MM.1S (cell line): ENCODE data around the gene SH2D4B.
"Not testable (repeated sequence)": the region's sequence is repeated elsewhere in the genome, so short reads cannot be mapped to it uniquely, and the experiment has no call there.

Experiments used
- DNase-seq: peaks from one replicate; pipeline ENCODE4 v3.0.0-alpha.2; 2015
- H2AFZ ChIP-seq: fragments of 300-600 bp; sonication (generic); 2 replicates; pipeline ENCODE4 v1.6.0; 2016; ENCODE audit warnings: antibody characterized with exemption, low read length
- H3F3A ChIP-seq: fragments of 300-600 bp; sonication (generic); 2 replicates; pipeline ENCODE4 v1.6.1; 2016; ENCODE audit warnings: mild to moderate bottlenecking, antibody characterized with exemption, low read length, moderate library complexity, mixed read lengths; ENCODE audit not compliant: insufficient read depth
- H3K27ac ChIP-seq: fragments of 300-600 bp; sonication (generic); 2 replicates; pipeline ENCODE4 v1.5.1; 2016; ENCODE audit warnings: mild to moderate bottlenecking, low read length
- H3K27me3 ChIP-seq: fragments of 300-600 bp; sonication (generic); replicated peaks from 2 replicates; pipeline ENCODE4 v1.6.0; 2016; ENCODE audit warnings: low read length; ENCODE audit not compliant: insufficient read depth
- H3K36me3 ChIP-seq: fragments of 300-600 bp; sonication (generic); replicated peaks from 2 replicates; pipeline ENCODE4 v1.6.1; 2016; ENCODE audit warnings: mild to moderate bottlenecking, low read length, mixed read lengths; ENCODE audit not compliant: insufficient read depth
- H3K4me1 ChIP-seq: fragments of 300-600 bp; sonication (generic); 2 replicates; pipeline ENCODE4 v1.6.1; 2016; ENCODE audit warnings: low read length, mixed read lengths
- H3K4me2 ChIP-seq: fragments of 300-600 bp; sonication (generic); 2 replicates; pipeline ENCODE4 v1.6.0; 2016; ENCODE audit warnings: low read depth, low read length
- H3K4me3 ChIP-seq: fragments of 300-600 bp; sonication (generic); 2 replicates; pipeline ENCODE4 v1.5.1; 2016; ENCODE audit warnings: low read length, mixed read lengths
- H3K79me2 ChIP-seq: fragments of 300-600 bp; sonication (generic); 2 replicates; pipeline ENCODE4 v1.6.1; 2016; ENCODE audit warnings: mixed run types, low read length, mixed read lengths
- H3K9ac ChIP-seq: fragments of 300-600 bp; sonication (generic); 2 replicates; pipeline ENCODE4 v1.6.1; 2016; ENCODE audit warnings: low read length, mixed read lengths
- H3K9me2 ChIP-seq: fragments of 300-600 bp; sonication (generic); replicated peaks from 2 replicates; pipeline ENCODE4 v1.6.1; 2016; ENCODE audit warnings: mild to moderate bottlenecking, low read length, mixed read lengths; ENCODE audit not compliant: insufficient read depth
- H3K9me3 ChIP-seq: fragments of 300-600 bp; sonication (generic); replicated peaks from 2 replicates; pipeline ENCODE4 v1.6.1; 2016; ENCODE audit warnings: mild to moderate bottlenecking, low read length, mixed read lengths; ENCODE audit not compliant: insufficient read depth
- H4K20me1 ChIP-seq: fragments of 300-600 bp; sonication (generic); 2 replicates; pipeline ENCODE4 v1.6.1; 2016; ENCODE audit warnings: mild to moderate bottlenecking, low read length, moderate library complexity, mixed read lengths; ENCODE audit not compliant: insufficient read depth
- CTCF ChIP-seq: fragments of 300-600 bp; sonication (generic); IDR thresholded peaks from 2 replicates; pipeline ENCODE4 v1.5.1; 2016; ENCODE audit warnings: antibody characterized with exemption, low read length, mixed read lengths
- EZH2 ChIP-seq: fragments of 300-600 bp; sonication (generic); optimal IDR thresholded peaks from 2 replicates; pipeline ENCODE3; 2017; ENCODE audit warnings: low read depth, mild to moderate bottlenecking, antibody characterized with exemption, low read length, mixed read lengths
- EZH2phosphoT487 ChIP-seq: fragments of 300-600 bp; sonication (generic); IDR thresholded peaks from 2 replicates; pipeline ENCODE4 v1.6.1; 2018; ENCODE audit warnings: antibody characterized with exemption, low read length

The SH2D4B gene

GRCh38 chr10:80542652-80543318 lies 5.1 kb downstream of the SH2D4B start:
- Histone ChIP-seq H3K27ac (no peak overlapping the region), H3K4me2 (no peak overlapping the region)

DNA sequence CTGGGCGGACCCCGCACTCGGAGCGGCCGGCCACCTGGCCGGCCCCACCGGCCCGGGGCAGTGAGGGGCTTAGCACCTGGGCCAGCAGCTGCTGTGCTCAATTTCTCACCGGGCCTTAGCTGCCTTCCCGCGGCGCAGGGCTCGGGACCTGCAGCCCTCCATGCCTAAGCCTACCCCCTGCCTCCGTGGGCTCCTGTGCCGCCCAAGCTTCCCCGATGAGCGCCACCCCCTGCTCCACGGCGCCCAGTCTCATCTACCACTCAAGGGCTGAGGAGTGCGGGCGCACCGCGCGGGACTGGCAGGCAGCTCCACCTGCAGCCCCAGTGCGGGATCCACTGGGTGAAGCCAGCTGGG lies 5.6 kb downstream of the SH2D4B start:
- H2AFZ ChIP-seq, H3K4me2 ChIP-seq, H3K79me2 ChIP-seq, H3K27ac ChIP-seq, H3K4me3 ChIP-seq, H3K9me2 ChIP-seq, H3K27me3 ChIP-seq, H3K9me3 ChIP-seq, H4K20me1 ChIP-seq, DNase-seq, H3F3A ChIP-seq, H3K36me3 ChIP-seq, H3K4me1 ChIP-seq, H3K9ac ChIP-seq: not testable (repeated sequence)

More at GRCh38 chr10:80542652-80543318, 5.1 kb downstream of the SH2D4B start:
- TF ChIP-seq EZH2phosphoT487 (no peak), CTCF (no peak), EZH2 (no peak)
- Histone ChIP-seq H2AFZ (no peak overlapping the region), H3K9me2 (no peaks in the 10 kb centered on the region), H3K4me1 (no peaks in the 10 kb centered on the region), H4K20me1 (no peaks in the 10 kb centered on the region), H3K9ac (no peak overlapping the region), H3K36me3 (no peaks in the 10 kb centered on the region), H3K27me3 (no peaks in the 10 kb centered on the region), H3K4me3 (no peak overlapping the region), H3K79me2 (no peaks in the 10 kb centered on the region), H3F3A (no peaks in the 10 kb centered on the region), H3K9me3 (no peaks in the 10 kb centered on the region)
- DNase-seq, result no peak

- H3K9ac ChIP-seq, result no peak overlapping the region
- H3K79me2 ChIP-seq, result no peaks in the 10 kb centered on the region
- H3K27me3 ChIP-seq, result no peaks in the 10 kb centered on the region
- no peak overlapping the region for H3K27ac ChIP-seq
- no peaks in the 10 kb centered on the region for H3K9me3 ChIP-seq
- TF ChIP-seq EZH2 (no peak), CTCF (no peak), EZH2phosphoT487 (no peak)
- H3K4me3 ChIP-seq, result no peak overlapping the region
- DNase-seq, result no peak
- H3K9me2 ChIP-seq, result no peaks in the 10 kb centered on the region
- H3K4me2 ChIP-seq, result no peak overlapping the region
- H4K20me1 ChIP-seq, result no peaks in the 10 kb centered on the region
- H2AFZ ChIP-seq, result no peak overlapping the region
- no peaks in the 10 kb centered on the region for H3K4me1 ChIP-seq
- H3F3A ChIP-seq, result no peaks in the 10 kb centered on the region
- H3K36me3 ChIP-seq, result no peaks in the 10 kb centered on the region
Measured at GRCh38 chr10:80544316-80544953, 6.7 kb downstream of the SH2D4B start.

- Histone ChIP-seq H3K4me3 (no peak overlapping the region), H3K9ac (no peak overlapping the region), H3F3A (no peaks in the 10 kb centered on the region), H2AFZ (no peak overlapping the region), H3K27ac (no peak overlapping the region), H4K20me1 (no peaks in the 10 kb centered on the region), H3K4me2 (no peak overlapping the region), H3K9me3 (no peaks in the 10 kb centered on the region), H3K9me2 (no peaks in the 10 kb centered on the region), H3K79me2 (no peaks in the 10 kb centered on the region), H3K4me1 (no peaks in the 10 kb centered on the region), H3K36me3 (no peaks in the 10 kb centered on the region), H3K27me3 (no peaks in the 10 kb centered on the region)
- no peak for TF ChIP-seq CTCF
- no peak for TF ChIP-seq EZH2phosphoT487
- TF ChIP-seq EZH2, result no peak
- DNase-seq, result no peak
Measured at GRCh38 chr10:80545258-80545881, 7.7 kb downstream of the SH2D4B start.
